GM12892 (cell line): Measurements from ENCODE around the gene ASB10.

Source experiments
- DNase-seq: peaks from one replicate; pipeline ENCODE4 v3.0.0; 2011; ENCODE audit not compliant: insufficient read length
- FAIRE-seq: peaks from 2 replicates; lab custom pipeline; 2011; peaks lifted over from hg19 to GRCh38; lab: Jason Lieb, UNC
- POLR2A ChIP-seq: IDR thresholded peaks from 2 replicates; pipeline ENCODE4 v1.6.1; 2011; ENCODE audit warnings: low read depth, low read length, control low read depth
- POLR2AphosphoS5 ChIP-seq: IDR thresholded peaks from 2 replicates; pipeline ENCODE4 v1.6.1; 2011; ENCODE audit warnings: low read depth, low read length, control low read depth
- TAF1 ChIP-seq: IDR thresholded peaks from 2 replicates; pipeline ENCODE4 v1.6.1; 2011; ENCODE audit warnings: low read depth, mild to moderate bottlenecking, control low read depth, low read length, borderline replicate concordance

ASB10 gene

DNA sequence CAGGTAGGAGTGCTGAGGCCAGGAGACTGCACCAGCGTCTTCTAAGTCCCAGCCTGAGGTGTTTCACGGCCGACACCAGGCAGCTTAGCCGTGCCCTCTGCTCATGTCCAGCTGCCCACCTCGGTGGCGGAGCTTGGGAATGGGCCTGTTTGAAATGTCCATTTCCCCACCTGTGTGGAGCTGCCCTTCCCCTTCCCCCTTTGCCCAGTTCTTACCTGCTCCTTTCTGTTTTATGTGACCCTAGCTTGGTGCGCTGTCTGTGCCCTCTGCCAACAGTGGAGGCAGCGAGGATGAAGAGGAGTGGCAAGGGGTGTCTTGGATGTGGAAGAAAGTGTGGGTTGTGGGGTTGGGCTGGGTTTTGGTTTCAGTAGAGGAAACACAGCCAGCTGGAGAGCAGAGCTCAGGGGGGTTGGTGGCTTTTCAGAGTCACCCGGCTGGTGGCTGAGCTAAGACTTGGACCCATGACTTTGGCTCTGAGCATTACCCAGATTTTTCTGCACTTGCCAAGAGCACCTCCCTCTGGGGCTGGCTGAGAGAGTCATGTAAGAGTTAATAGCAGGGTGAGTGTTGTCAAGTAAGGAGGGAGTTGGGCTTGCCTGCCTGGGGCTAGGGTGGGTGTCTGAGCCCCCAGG lies 57.0 kb downstream of the ASB10 start:
- DNase-seq (no peak), FAIRE-seq (no peak)
- no peak for TF ChIP-seq TAF1
- TF ChIP-seq POLR2A = no peak
- no peak for TF ChIP-seq POLR2AphosphoS5

DNA sequence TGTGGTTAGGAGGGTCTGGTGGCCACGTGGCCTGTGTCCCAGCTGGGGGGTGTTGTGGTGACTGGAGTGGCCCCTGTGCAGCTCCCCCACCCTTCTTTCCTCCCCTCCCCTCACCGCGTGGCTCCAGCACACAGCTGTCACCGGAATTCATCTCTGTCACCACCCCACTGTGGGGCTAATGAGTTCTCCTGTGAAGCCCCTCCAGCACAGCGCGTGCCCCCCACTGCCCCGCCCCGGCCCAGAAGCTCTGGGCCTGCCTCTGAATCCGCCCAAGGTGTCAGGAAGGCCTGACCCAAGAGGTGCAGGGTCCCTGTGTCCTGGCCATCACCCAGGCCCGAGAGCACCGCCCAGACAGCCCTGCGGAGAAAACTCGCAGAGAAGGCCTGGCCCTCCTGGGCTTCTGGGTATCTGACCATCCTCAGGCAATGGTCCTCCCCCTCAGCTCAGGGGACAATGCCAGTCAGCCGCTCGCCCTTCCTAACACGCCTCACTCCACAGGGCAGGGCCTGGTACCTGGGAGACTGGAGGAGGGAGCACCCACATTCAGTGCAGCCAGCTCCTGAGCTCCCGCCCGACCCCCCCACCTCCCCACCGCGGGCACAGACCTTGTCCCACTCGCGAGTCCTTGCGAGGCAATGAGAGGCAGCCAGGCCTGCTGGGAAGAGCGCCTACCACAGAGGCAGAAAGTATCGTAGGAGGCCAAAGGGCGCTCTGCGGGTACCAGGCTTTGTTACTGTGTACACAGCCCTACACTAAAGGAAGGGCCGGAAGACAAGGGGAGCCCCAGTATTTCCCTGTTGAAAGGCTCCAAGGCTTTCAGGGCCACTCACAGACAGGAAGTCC lies 57.7 kb downstream of the ASB10 start:
- FAIRE-seq (no peak), DNase-seq (no peak)
- TF ChIP-seq POLR2A (no peak), TAF1 (no peak), POLR2AphosphoS5 (no peak)

DNA sequence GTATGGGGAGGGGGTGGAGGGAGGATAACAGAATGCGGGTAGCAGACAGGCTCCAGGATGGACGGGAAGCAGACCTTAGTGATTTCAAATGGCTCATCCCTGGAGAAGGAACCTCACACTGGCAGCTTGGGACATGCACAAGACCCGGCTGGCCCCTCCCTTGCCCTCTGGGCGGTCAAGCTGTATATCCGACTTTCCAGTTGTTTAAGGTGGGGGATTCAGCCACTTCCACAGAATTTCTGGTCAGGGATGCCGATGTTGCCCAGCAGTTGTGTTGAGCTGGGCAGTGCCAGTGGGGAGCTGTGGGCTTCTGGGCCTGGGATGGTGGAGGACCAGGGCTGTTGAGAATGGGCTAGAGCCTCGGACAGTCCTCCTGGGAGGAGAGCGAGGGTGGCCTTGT lies 58.3 kb downstream of the ASB10 start:
- DNase-seq (no peak), FAIRE-seq (no peak)
- TF ChIP-seq POLR2AphosphoS5 = no peak
- no peak for TF ChIP-seq TAF1
- no peak for TF ChIP-seq POLR2A

DNA sequence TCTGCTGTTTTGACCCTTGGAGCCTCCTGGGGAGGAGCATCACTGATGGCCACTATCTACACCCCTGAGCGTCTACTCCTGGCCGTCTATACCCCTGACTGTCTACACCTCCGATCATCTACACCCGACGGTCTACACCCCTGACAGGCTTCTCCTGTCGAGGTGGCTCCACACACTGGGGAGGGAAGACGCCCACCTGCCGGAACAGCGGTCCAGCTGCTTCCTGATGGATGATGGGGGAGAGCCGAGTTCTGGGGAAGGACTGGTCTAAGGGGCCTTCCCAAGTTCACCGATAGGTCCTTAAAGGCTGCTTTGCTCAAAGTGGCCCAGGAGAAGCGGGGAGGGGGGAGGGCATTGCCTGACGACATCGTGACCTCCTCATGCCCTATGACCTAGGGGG lies 58.9 kb downstream of the ASB10 start:
- DNase-seq (no peak), FAIRE-seq (no peak)
- TF ChIP-seq POLR2A (no peak), POLR2AphosphoS5 (no peak), TAF1 (no peak)

DNA sequence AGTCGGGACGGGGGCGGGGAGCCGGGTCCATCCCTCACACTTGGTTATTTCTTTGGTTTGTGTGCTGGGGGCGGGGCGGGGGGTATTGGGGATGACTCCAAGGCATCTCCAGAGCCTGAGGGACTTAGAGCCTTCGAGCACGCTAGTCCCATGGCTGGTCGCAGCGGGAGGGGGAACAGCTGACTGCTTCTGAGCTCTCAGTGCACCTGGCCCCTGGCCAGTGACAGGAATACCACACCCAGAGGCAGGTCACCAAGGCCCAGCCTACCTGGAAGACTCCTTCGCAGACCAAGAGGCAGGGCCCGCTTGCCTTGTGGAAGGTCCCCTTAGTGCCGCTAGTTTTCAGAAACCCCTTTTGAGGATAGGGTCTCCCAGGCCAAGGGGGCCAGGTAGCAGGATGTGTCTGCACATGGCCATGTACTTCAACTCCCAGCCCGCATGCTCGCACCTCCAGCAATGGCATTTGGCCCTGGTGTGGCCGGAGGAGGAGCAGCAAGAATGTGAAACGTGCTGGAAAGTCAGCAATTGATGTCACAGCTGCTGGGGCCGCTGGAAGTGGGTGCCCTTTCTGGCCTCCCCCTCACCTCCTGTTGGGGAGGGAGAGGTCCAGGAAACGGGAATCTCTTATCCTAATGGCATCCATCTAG lies 60.4 kb downstream of the ASB10 start:
- no peak for TF ChIP-seq TAF1
- DNase-seq (no peak), FAIRE-seq (no peak)

DNA sequence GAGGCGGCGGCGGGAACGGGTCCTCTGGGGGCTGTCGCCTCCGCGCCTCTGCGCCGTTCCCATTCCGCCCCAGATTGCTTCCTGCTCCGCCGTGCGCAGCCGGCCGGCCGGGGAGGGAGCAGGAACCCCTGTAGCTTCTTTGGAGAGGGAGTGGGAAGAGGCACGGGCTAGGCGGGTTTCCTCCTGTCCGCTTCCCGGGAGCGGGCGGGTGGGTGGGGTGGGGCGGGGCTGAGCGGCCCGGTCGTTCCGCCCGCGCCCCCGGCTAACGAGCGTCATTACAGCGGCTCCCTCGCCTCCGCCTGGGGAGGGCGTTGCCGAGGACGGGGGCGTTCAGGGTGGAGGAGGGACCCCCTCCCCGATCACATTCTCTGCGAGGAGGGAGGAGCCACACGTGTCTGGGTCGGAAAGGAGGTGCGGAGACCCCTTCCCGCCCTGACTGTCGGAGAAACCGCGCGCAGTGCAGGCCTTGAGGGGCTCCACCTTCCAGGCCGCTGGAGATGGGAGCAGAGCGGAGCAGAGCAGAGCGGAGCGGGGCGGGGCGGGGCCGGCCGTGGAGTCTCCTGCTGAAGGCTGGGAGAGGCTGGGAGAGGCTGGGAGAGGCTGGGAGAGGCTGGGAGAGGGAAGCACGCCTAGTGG lies 61.1 kb downstream of the ASB10 start:
- no peak for FAIRE-seq
- no peak for TF ChIP-seq POLR2AphosphoS5
- no peak for TF ChIP-seq POLR2A
- no peak for TF ChIP-seq TAF1
- no peak for DNase-seq
